NT2/D1 (cell line): ENCODE measurements around the gene RASGRP1.

Experiments used
- YY1 ChIP-seq: IDR thresholded peaks from 2 replicates; pipeline ENCODE4 v1.6.1; 2011; ENCODE audit not compliant: insufficient read length, insufficient read depth
- ZNF274 ChIP-seq: IDR thresholded peaks from 2 replicates; pipeline ENCODE4 v1.6.1; 2011; ENCODE audit warnings: mild to moderate bottlenecking, low read depth, low read length

- TF ChIP-seq YY1 (no peak), ZNF274 (no peak)
Observed at GRCh38 chr15:38538328-38539007, 26.1 kb downstream of the RASGRP1 start.
